IMR-90 (cell line): Measurements from ENCODE around the gene MPPED2. TPM values are rescaled to one million over a fixed set of nuclear protein-coding genes. Genes with fewer than 3 reads are reported as not detected.

ENCODE experiments used
- ATAC-seq: fragments of 200-7000 bp; cut with Tn5 transposase; 2 replicates; pipeline ENCODE4 v1.9.1; 2020; ENCODE audit warnings: low read depth, mild to moderate bottlenecking, moderate library complexity
- BruUV-seq: library from RNA; stranded (reverse); fragments of 400-500 nt; replicated peaks from 2 replicates; lab custom pipeline; 2021; lab: Mats Ljungman, UMichigan
- CTCF ChIA-PET: fragments of 300-600 bp; formaldehyde crosslinking; extraction: SDS; loops from one replicate; lab custom pipeline; 2021; ENCODE audit warnings: antibody characterized with exemption; lab: Yijun Ruan, JAX
- POLR2A ChIA-PET: fragments of 300-600 bp; sonication (Branson Sonifier 250); formaldehyde crosslinking; loops from one replicate; lab custom pipeline; 2022; ENCODE audit warnings: antibody characterized with exemption; ENCODE audit not compliant: unreplicated experiment; lab: Charles Lee
- DNase-seq: peaks from one replicate; pipeline ENCODE4 v3.0.0; 2013
- H2AFZ ChIP-seq: replicated peaks from 2 replicates; pipeline ENCODE3; 2013; ENCODE audit warnings: low read length, mild to moderate bottlenecking; ENCODE audit not compliant: poor library complexity
- H2AK5ac ChIP-seq: 2 replicates; pipeline ENCODE4 v1.6.1; 2013; ENCODE audit warnings: low read depth, low read length, inconsistent platforms
- H2AK9ac ChIP-seq: replicated peaks from 2 replicates; pipeline ENCODE3; 2013; ENCODE audit warnings: mild to moderate bottlenecking, low read depth, low read length, moderate library complexity; ENCODE audit not compliant: poor library complexity
- H2BK120ac ChIP-seq: 2 replicates; pipeline ENCODE4 v1.6.1; 2013; ENCODE audit warnings: low read depth, low read length, inconsistent platforms
- H2BK15ac ChIP-seq: 3 replicates; pipeline ENCODE4 v1.6.1; 2013; ENCODE audit warnings: low read depth, low read length, inconsistent platforms
- H2BK20ac ChIP-seq: 2 replicates; pipeline ENCODE4 v1.6.1; 2013; ENCODE audit warnings: low read depth, mild to moderate bottlenecking, inconsistent platforms, low read length, moderate library complexity
- H2BK5ac ChIP-seq: 2 replicates; pipeline ENCODE4 v1.6.1; 2013; ENCODE audit warnings: mild to moderate bottlenecking, low read depth, low read length, inconsistent platforms; ENCODE audit not compliant: poor library complexity, severe bottlenecking
- H3K14ac ChIP-seq: replicated peaks from 2 replicates; pipeline ENCODE4 v1.6.1; 2013; ENCODE audit warnings: low read depth, low read length, inconsistent platforms
- H3K18ac ChIP-seq: 2 replicates; pipeline ENCODE4 v1.6.1; 2013; ENCODE audit warnings: low read depth, low read length, control low read depth
- H3K23ac ChIP-seq: 2 replicates; pipeline ENCODE4 v1.6.1; 2013; ENCODE audit warnings: low read depth, low read length, inconsistent platforms
- H3K27ac ChIP-seq: 2 replicates; pipeline ENCODE4 v1.5.1; 2013; ENCODE audit warnings: mild to moderate bottlenecking, control low read depth, low read length; ENCODE audit not compliant: insufficient read depth
- H3K27me3 ChIP-seq: 2 replicates; pipeline ENCODE4 v1.6.1; 2013; ENCODE audit warnings: low read length; ENCODE audit not compliant: control insufficient read depth, insufficient read depth
- H3K36me3 ChIP-seq: 2 replicates; pipeline ENCODE4 v1.6.1; 2013; ENCODE audit warnings: low read length, mixed read lengths; ENCODE audit not compliant: control insufficient read depth, insufficient read depth
- H3K4ac ChIP-seq: 2 replicates; pipeline ENCODE4 v1.6.1; 2013; ENCODE audit warnings: low read depth, low read length, inconsistent platforms
- H3K4me1 ChIP-seq: 2 replicates; pipeline ENCODE4 v1.6.1; 2013; ENCODE audit warnings: low read length, mixed read lengths; ENCODE audit not compliant: control insufficient read depth, insufficient read depth
- H3K4me2 ChIP-seq: 2 replicates; pipeline ENCODE4 v1.6.1; 2013; ENCODE audit warnings: low read depth, mild to moderate bottlenecking, control low read depth, low read length, moderate library complexity
- H3K4me3 ChIP-seq: 2 replicates; pipeline ENCODE4 v1.5.1; 2013; ENCODE audit warnings: low read depth, mild to moderate bottlenecking, control low read depth, low read length, moderate library complexity; ENCODE audit not compliant: insufficient read depth
- H3K56ac ChIP-seq: 2 replicates; pipeline ENCODE4 v1.6.1; 2013; ENCODE audit warnings: low read length, inconsistent platforms; ENCODE audit not compliant: insufficient read depth; ENCODE audit errors: extremely low read depth
- H3K79me1 ChIP-seq, 2 experiments: 2 replicates each; pipeline ENCODE4 v1.6.1; 2013; ENCODE audit warnings: low read length in 2 of 2, inconsistent platforms in 1 of 2, low read depth in 1 of 2
- H3K9ac ChIP-seq: 2 replicates; pipeline ENCODE4 v1.6.1; 2013; ENCODE audit warnings: low read depth, low read length, control low read depth
- H3K9me1 ChIP-seq: 2 replicates; pipeline ENCODE4 v1.6.1; 2013; ENCODE audit warnings: low read length, inconsistent platforms; ENCODE audit not compliant: insufficient read depth
- H3K9me3 ChIP-seq: 2 replicates; pipeline ENCODE4 v1.6.1; 2013; ENCODE audit warnings: low read length; ENCODE audit not compliant: control insufficient read depth, insufficient read depth
- H4K20me1 ChIP-seq: 2 replicates; pipeline ENCODE4 v1.6.1; 2013; ENCODE audit warnings: low read length, inconsistent platforms; ENCODE audit not compliant: insufficient read depth
- H4K5ac ChIP-seq: 2 replicates; pipeline ENCODE4 v1.6.1; 2013; ENCODE audit warnings: mild to moderate bottlenecking, low read depth, low read length, control low read depth
- H4K8ac ChIP-seq, 2 experiments: 2 replicates each; pipeline ENCODE4 v1.6.1; 2013; ENCODE audit warnings: low read depth in 2 of 2, low read length in 2 of 2, control low read depth in 1 of 2, inconsistent platforms in 1 of 2
- H4K91ac ChIP-seq: 2 replicates; pipeline ENCODE4 v1.6.1; 2013; ENCODE audit warnings: low read depth, low read length, inconsistent platforms; ENCODE audit not compliant: insufficient read depth
- BHLHE40 ChIP-seq: fragments of 150-350 bp; IDR thresholded peaks from 2 replicates; pipeline ENCODE4 v1.6.1; 2016; ENCODE audit warnings: mild to moderate bottlenecking, low read depth, low read length
- MAFK ChIP-seq: IDR thresholded peaks from 2 replicates; pipeline ENCODE4 v1.6.1; 2012; ENCODE audit warnings: low read depth, low read length, improper control_type of control experiment
- MXI1 ChIP-seq: IDR thresholded peaks from 2 replicates; pipeline ENCODE4 v1.6.1; 2012; ENCODE audit warnings: low read depth, mild to moderate bottlenecking, low read length, moderate library complexity, borderline replicate concordance
- NFE2L2 ChIP-seq: fragments of 150-350 bp; IDR thresholded peaks from 2 replicates; pipeline ENCODE4 v1.6.1; 2016; ENCODE audit warnings: low read depth, mild to moderate bottlenecking, low read length
- POLR2A ChIP-seq: IDR thresholded peaks from 2 replicates; pipeline ENCODE4 v1.6.1; 2012; ENCODE audit warnings: mild to moderate bottlenecking, low read depth, low read length
- RAD21 ChIP-seq: IDR thresholded peaks from 2 replicates; pipeline ENCODE4 v1.6.1; 2012; ENCODE audit warnings: low read length, improper control_type of control experiment
- RFX5 ChIP-seq: IDR thresholded peaks from 2 replicates; pipeline ENCODE4 v1.8.0; 2012; ENCODE audit warnings: low read depth, mild to moderate bottlenecking, low read length, moderate library complexity
- WGBS, 2 experiments: methylation state at CpG; one replicate each; pipeline versions ENCODE4 v1.1.5 to v1.1.7; 2013; ENCODE audit warnings: missing lambda C conversion rate in 2 of 2; ENCODE audit not compliant: insufficient read length in 1 of 2; ENCODE audit errors: extremely low coverage in 2 of 2; 5-methylcytosine and 5-hydroxymethylcytosine counted together
- dilution Hi-C: fragments of 300-500 bp; cut with HindIII; formaldehyde crosslinking; loops from one replicate; pipeline ENCODE4 v1.14.3; 2018; ENCODE audit warnings: low sequenced_read_pairs; ENCODE audit not compliant: unreplicated experiment
- in situ Hi-C: fragments of 300-500 bp; cut with MboI; formaldehyde crosslinking; loops from 3 replicates; pipeline ENCODE4 v1.14.3; 2019; ENCODE audit warnings: low sequenced_read_pairs, inconsistent platforms, mixed read lengths
- intact Hi-C: fragments of 100-400 bp; cut with micrococcal nuclease; formaldehyde crosslinking; loops from 2 replicates; pipeline ENCODE4 v1.10.0; 2022
- polyA plus RNA-seq, 3 experiments: library from polyadenylated mRNA; depleted of rRNA; stranded (reverse); fragments of >200 nt; gene quantifications; 2 replicates each; pipeline ENCODE4 v1.2.3, GENCODE V29; 2012; ENCODE audit warnings: low replicate concordance in 1 of 3
- total RNA-seq: library from RNA; depleted of rRNA; stranded (reverse); fragments of >200 nt; gene quantifications from 2 replicates; pipeline ENCODE4 v1.2.3, GENCODE V29; 2012
- TF ChIP-seq, protein P1 (sequence below): conservative IDR thresholded peaks from 2 replicates; pipeline ENCODE4 v1.5.1; 2012; ENCODE audit warnings: mild to moderate bottlenecking, low read depth, low read length, improper control_type of control experiment

The MPPED2 gene
- total and polyA plus RNA-seq, 2 of the 4 experiments (the other 2 are of a cell fraction): 0.10 TPM; not detected in 1

DNA sequence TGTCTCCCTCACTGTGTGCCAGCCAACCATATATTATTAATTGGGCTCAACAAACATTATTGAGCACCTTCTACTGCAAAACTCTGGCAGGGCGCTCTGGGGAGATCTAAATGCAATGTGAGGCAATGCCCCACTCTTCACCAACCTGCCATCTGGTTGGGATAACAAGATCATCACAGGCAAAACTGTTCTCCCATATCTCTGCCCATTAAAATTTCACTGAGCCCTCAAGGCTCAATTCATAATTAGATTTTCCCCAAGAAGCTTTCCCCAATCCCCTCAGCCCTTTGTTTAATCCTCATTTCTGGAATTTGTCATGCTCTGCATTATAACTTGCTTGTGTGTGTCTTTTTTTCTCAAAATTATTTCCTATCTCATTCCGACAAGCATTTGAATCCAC lies 156.6 kb downstream of the MPPED2 start:
- Histone ChIP-seq H3K27ac (no peak overlapping the region), H2AK9ac (no peak overlapping the region), H4K5ac (no peak overlapping the region), H2BK15ac (no peak overlapping the region), H4K91ac (no peak overlapping the region), H3K27me3 (no peaks in the 10 kb centered on the region), H3K9me1 (no peaks in the 10 kb centered on the region), H3K4ac (no peak overlapping the region), H3K9ac (no peak overlapping the region), H2BK120ac (no peak overlapping the region), H2AK5ac (no peak overlapping the region), H3K36me3 (no peaks in the 10 kb centered on the region), H3K4me3 (no peak overlapping the region), H3K4me2 (no peak overlapping the region), H3K4me1 (no peaks in the 10 kb centered on the region), H2BK5ac (no peak overlapping the region), H3K14ac (no peak overlapping the region), H2AFZ (no peak overlapping the region), H3K18ac (no peak overlapping the region), H2BK20ac (no peak overlapping the region), H3K79me1 (no peaks in the 10 kb centered on the region), H3K56ac (no peak overlapping the region), H3K9me3 (no peaks in the 10 kb centered on the region), H4K20me1 (no peaks in the 10 kb centered on the region), H4K8ac (no peak overlapping the region), H3K23ac (no peak overlapping the region)
- WGBS, 2 experiments: no CpG with 5 or more reads among the region's 2 CpGs
- ChIA-PET POLR2A (no interaction called here), CTCF (no interaction called here)
- TF ChIP-seq NFE2L2 (no peak), RFX5 (no peak), BHLHE40 (no peak), POLR2A (no peak), MAFK (no peak), MXI1 (no peak), RAD21 (no peak)
- TF ChIP-seq, protein P1, sequence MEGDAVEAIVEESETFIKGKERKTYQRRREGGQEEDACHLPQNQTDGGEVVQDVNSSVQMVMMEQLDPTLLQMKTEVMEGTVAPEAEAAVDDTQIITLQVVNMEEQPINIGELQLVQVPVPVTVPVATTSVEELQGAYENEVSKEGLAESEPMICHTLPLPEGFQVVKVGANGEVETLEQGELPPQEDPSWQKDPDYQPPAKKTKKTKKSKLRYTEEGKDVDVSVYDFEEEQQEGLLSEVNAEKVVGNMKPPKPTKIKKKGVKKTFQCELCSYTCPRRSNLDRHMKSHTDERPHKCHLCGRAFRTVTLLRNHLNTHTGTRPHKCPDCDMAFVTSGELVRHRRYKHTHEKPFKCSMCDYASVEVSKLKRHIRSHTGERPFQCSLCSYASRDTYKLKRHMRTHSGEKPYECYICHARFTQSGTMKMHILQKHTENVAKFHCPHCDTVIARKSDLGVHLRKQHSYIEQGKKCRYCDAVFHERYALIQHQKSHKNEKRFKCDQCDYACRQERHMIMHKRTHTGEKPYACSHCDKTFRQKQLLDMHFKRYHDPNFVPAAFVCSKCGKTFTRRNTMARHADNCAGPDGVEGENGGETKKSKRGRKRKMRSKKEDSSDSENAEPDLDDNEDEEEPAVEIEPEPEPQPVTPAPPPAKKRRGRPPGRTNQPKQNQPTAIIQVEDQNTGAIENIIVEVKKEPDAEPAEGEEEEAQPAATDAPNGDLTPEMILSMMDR: no peak
- DNase-seq: no peak
- no TSS peak for BruUV-seq
- ATAC-seq: no peak
- intact Hi-C loops: no loop called here
- in situ Hi-C loops: no loop called here
- dilution Hi-C loops: no loop called here
